Femur (tissue), 1 donor: Measurements from ENCODE around the gene LAG3.

Experiments used
- DNase-seq: peaks from one replicate; pipeline ENCODE4 v3.0.0-alpha.2; 2017

Gene LAG3

DNA sequence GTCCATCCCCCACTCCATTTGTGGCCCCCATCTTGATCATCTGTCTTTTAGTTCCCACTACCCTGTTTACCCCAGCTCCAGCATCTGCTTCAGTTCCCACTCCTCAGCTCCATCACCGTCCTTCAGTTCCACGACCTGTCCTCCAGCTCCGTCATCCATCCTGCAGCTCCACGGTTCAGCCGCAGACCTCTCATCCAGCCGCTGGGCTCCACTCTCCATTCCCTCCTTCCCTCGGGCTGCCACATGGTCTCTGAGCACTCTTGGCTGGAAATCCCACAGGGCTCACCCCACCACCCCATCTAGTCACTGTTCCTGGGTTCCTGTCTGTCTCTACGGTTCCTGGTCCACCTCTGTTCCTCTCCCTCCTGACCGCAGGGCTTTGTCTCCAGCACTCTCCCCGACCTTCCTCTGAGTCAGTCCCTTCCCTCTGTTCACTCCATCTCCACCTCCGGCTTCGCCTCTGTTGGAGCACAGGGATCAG lies 52.6 kb downstream of the LAG3 start:
- no peak for DNase-seq

DNA sequence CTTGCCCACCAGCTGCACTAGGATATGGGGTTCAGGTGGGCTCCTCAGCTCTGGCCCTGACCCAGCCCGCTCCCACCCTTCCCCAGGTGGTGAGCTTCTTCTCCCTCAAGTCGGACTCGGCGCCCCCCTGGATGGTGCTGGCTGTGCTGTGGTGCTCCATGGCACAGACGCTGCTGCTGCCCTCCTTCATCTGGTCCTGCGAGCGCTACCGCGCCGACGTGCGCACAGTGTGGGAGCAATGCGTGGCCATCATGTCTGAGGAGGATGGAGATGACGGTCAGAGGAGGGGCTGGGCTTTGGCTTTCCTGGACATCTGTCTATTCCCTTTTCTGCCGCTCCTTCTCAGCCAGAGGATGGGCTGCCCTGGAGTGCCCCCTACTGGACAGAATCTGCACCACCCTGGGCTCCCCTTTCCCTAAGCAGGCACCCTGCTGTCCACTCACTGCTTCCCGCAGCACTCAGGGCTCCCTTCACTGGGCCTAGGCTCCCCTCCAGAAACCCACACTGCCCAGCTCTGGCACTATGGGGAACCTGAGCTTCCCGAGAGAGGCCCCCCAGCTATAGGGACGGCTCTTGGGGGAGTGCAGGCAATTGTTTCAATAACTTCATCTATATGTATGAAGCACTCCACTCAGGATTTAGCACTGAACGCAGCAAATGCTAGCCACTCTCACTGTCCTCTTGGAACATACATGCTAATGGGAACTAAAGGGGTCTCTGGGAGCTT lies 53.2 kb downstream of the LAG3 start:
- DNase-seq, result peak; percentile 94

DNA sequence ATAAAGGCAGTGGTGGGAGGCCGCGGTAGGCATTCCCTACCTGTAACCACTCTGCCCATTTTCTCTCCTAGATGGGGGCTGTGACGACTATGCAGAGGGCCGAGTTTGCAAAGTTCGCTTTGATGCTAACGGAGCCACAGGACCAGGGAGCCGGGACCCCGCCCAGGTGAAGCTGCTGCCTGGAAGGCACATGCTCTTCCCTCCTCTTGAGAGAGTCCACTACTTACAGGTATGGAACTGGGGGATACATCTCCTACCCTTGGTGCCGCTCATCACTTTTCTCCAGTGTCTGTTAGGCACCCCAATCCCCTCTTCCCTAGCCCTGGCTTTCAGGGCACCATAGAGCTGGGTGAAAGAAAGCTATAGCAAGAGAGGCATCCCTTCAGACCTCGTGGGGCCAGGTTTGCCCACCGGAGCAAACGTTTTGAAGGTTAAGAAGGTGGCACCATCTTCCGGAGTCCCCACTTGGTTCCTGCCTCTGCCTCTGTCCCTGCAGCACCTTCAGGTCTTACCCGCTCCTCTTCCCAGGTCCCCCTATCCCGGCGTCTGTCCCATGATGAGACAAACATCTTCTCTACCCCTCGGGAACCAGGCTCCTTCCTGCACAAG lies 53.9 kb downstream of the LAG3 start:
- DNase-seq, result no peak

DNA sequence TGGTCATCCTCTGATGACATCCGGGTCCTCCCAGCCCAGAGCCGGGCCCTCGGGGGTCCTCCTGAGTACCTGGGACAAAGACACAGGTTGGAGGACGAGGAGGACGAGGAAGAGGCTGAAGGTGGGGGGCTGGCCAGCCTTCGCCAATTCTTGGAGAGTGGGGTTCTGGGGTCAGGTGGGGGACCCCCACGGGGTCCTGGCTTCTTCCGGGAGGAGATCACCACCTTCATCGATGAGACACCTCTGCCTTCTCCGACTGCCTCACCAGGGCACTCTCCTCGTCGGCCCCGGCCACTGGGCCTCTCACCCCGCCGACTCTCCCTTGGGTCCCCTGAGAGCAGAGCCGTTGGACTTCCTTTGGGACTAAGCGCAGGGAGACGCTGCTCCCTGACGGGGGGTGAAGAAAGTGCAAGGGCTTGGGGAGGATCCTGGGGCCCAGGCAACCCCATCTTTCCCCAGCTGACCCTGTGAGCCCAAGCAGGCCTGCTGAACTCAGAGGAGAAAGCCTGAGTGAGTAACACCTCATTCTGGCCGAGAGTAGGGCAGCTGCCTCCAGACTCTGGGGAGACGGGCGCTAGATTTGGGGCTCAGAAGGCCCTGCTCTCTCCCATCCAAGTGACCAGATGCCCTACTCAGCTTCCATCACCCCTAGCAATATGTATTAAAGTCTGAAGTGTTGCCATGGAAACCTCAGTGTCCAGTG lies 54.6 kb downstream of the LAG3 start:
- DNase-seq, result no peak

DNA sequence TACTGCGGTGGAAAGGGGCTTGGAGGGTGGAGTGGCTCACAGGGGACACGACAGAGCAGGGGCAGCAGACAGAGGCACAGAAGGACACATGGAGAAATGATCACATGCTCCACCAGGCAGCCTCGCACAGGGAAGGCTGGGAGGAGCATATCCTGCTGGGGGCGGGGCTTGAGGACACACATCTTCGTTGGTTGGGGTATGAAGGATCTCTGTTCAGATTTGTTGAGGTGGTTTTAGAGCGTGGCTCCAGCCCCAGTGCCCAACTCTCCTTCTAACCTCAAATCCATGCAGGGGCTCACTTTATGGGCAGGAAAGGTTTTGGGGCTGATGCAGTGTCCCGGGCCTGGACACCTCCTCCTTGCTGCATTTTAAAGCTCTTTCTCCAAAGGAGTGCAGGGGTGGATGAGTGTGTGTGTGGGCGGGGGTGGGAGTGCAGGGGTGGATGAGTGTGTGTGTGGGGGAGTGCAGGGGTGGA lies 55.2 kb downstream of the LAG3 start:
- DNase-seq, result peak; percentile 91
